Measurements from ENCODE around the gene CALR3.

The CALR3 gene

GRCh38 chr19:16518061-16518460 is 22.1 kb upstream of the CALR3 start:
- H3K4me1 ChIP-seq (ENCODE audit: control insufficient read depth, low read length): no peaks in the 10 kb centered on the region
- no peaks in the 10 kb centered on the region for H3K79me2 ChIP-seq (ENCODE audit: control insufficient read depth, low read length)
- TF ChIP-seq EZH2phosphoT487 (IDR thresholded peaks at IDR 0.05; ENCODE audit: borderline replicate concordance, low read length): no peak
- TF ChIP-seq CTCF (IDR thresholded peaks at IDR 0.05; ENCODE audit: low read depth, low read length, poor library complexity, severe bottlenecking): no peak
- H3K4me3 ChIP-seq (ENCODE audit: low read length): no peak overlapping the region
- no peak overlapping the region for H3K27ac ChIP-seq (ENCODE audit: low read depth, low read length)
- H4K20me1 ChIP-seq (ENCODE audit: control insufficient read depth, insufficient read depth, low read depth, low read length): 0 out of 2 replicates have a peak, but pooled peaks cover 3% of the 10 kb centered on the region
- no peaks in the 10 kb centered on the region for H3K27me3 ChIP-seq (ENCODE audit: control insufficient read depth, low read length)
- no peaks in the 10 kb centered on the region for H3K9me2 ChIP-seq (replicated peaks; ENCODE audit: control insufficient read depth, low read length)
- H3K4me2 ChIP-seq (ENCODE audit: low read length): no peak overlapping the region
- peaks cover 73% of the 10 kb centered on the region for H3K36me3 ChIP-seq (ENCODE audit: control insufficient read depth, low read length)
- no peaks in the 10 kb centered on the region for H3K9me3 ChIP-seq (ENCODE audit: control insufficient read depth, insufficient read depth, low read length)
- H3F3A ChIP-seq (ENCODE audit: control insufficient read depth, insufficient read depth): peaks cover 7% of the 10 kb centered on the region; the same call in 1 of the 2 replicates

GRCh38 chr19:16516923-16517610 is 21.1 kb upstream of the CALR3 start:
- Histone ChIP-seq H3K4me2 (ENCODE audit: low read length) (no peak overlapping the region), H3K9me2 (replicated peaks; ENCODE audit: control insufficient read depth, low read length) (no peaks in the 10 kb centered on the region), H3K27ac (ENCODE audit: low read depth, low read length) (no peak overlapping the region), H3K27me3 (ENCODE audit: control insufficient read depth, low read length) (no peaks in the 10 kb centered on the region), H3K4me3 (ENCODE audit: low read length) (no peak overlapping the region), H3K79me2 (ENCODE audit: control insufficient read depth, low read length) (no peaks in the 10 kb centered on the region), H3F3A (ENCODE audit: control insufficient read depth, insufficient read depth) (peaks cover 7% of the 10 kb centered on the region; the same call in 1 of the 2 replicates), H4K20me1 (ENCODE audit: control insufficient read depth, insufficient read depth, low read depth, low read length) (0 out of 2 replicates have a peak, but pooled peaks cover 3% of the 10 kb centered on the region), H3K9me3 (ENCODE audit: control insufficient read depth, insufficient read depth, low read length) (no peaks in the 10 kb centered on the region), H3K36me3 (ENCODE audit: control insufficient read depth, low read length) (peaks cover 71% of the 10 kb centered on the region), H3K4me1 (ENCODE audit: control insufficient read depth, low read length) (no peaks in the 10 kb centered on the region)
- no peak for TF ChIP-seq EZH2phosphoT487 (IDR thresholded peaks at IDR 0.05; ENCODE audit: borderline replicate concordance, low read length)
- TF ChIP-seq CTCF (IDR thresholded peaks at IDR 0.05; ENCODE audit: low read depth, low read length, poor library complexity, severe bottlenecking): no peak

- H3K4me3 ChIP-seq (ENCODE audit: low read length): no peak overlapping the region
- peaks cover 66% of the 10 kb centered on the region for H3K36me3 ChIP-seq (ENCODE audit: control insufficient read depth, low read length)
- no peaks in the 10 kb centered on the region for H3K9me2 ChIP-seq (replicated peaks; ENCODE audit: control insufficient read depth, low read length)
- H3K4me1 ChIP-seq (ENCODE audit: control insufficient read depth, low read length): no peaks in the 10 kb centered on the region
- H3K4me2 ChIP-seq (ENCODE audit: low read length): no peak overlapping the region
- H3F3A ChIP-seq (ENCODE audit: control insufficient read depth, insufficient read depth): peaks cover 7% of the 10 kb centered on the region; the same call in 1 of the 2 replicates
- H4K20me1 ChIP-seq (ENCODE audit: control insufficient read depth, insufficient read depth, low read depth, low read length): 0 out of 2 replicates have a peak, but pooled peaks cover 3% of the 10 kb centered on the region
- no peak overlapping the region for H3K27ac ChIP-seq (ENCODE audit: low read depth, low read length)
- no peaks in the 10 kb centered on the region for H3K9me3 ChIP-seq (ENCODE audit: control insufficient read depth, insufficient read depth, low read length)
- no peaks in the 10 kb centered on the region for H3K79me2 ChIP-seq (ENCODE audit: control insufficient read depth, low read length)
- H3K27me3 ChIP-seq (ENCODE audit: control insufficient read depth, low read length): no peaks in the 10 kb centered on the region
- TF ChIP-seq EZH2phosphoT487 (IDR thresholded peaks at IDR 0.05; ENCODE audit: borderline replicate concordance, low read length) (no peak), CTCF (IDR thresholded peaks at IDR 0.05; ENCODE audit: low read depth, low read length, poor library complexity, severe bottlenecking) (no peak)
These were observed 20.4 kb upstream of the CALR3 start for GRCh38 chr19:16516381-16516780.
